ENCODE results near the gene PRKCZ.
A peak's percentile ranks its signal among the peaks of the same experiment; 100 is the strongest.

The PRKCZ gene

GRCh38 chr1:2205191-2205952 lies 155.2 kb downstream of the PRKCZ start:
- peak; percentile 89 to 90 for DNase-seq (ENCODE audit: low read depth in 1 of 2, low spot score in 1 of 2)

- DNase-seq (ENCODE audit: low read depth in 1 of 2, low spot score in 1 of 2), result no peak
Observed at GRCh38 chr1:2206813-2207487, 156.7 kb downstream of the PRKCZ start.

- no peak for DNase-seq (ENCODE audit: low read depth in 1 of 2, low spot score in 1 of 2)
Observed at GRCh38 chr1:2208309-2209239, 158.4 kb downstream of the PRKCZ start.

GRCh38 chr1:2209400-2210083 lies 159.3 kb downstream of the PRKCZ start:
- no peak for DNase-seq (ENCODE audit: low read depth in 1 of 2, low spot score in 1 of 2)

GRCh38 chr1:2210084-2210653 lies 160.0 kb downstream of the PRKCZ start:
- no peak for DNase-seq (ENCODE audit: low read depth in 1 of 2, low spot score in 1 of 2)

GRCh38 chr1:2210786-2211185 lies 160.6 kb downstream of the PRKCZ start:
- no peak for DNase-seq (ENCODE audit: low read depth in 1 of 2, low spot score in 1 of 2)

- DNase-seq (ENCODE audit: low read depth in 1 of 2, low spot score in 1 of 2), result no peak
Observed at GRCh38 chr1:2212274-2212531, 162.0 kb downstream of the PRKCZ start.

- no peak for DNase-seq (ENCODE audit: low read depth in 1 of 2, low spot score in 1 of 2)
Observed at GRCh38 chr1:2212532-2213491, 162.6 kb downstream of the PRKCZ start.

GRCh38 chr1:2213576-2214505 lies 163.6 kb downstream of the PRKCZ start:
- no peak for DNase-seq (ENCODE audit: low read depth in 1 of 2, low spot score in 1 of 2)

GRCh38 chr1:2214541-2215241 lies 164.5 kb downstream of the PRKCZ start:
- DNase-seq (ENCODE audit: low read depth in 1 of 2, low spot score in 1 of 2), result no peak

- no peak for DNase-seq (ENCODE audit: low read depth in 1 of 2, low spot score in 1 of 2)
Observed at GRCh38 chr1:2215329-2215728, 165.1 kb downstream of the PRKCZ start.

- no peak for DNase-seq (ENCODE audit: low read depth in 1 of 2, low spot score in 1 of 2)
Observed at GRCh38 chr1:2215909-2216766, 165.9 kb downstream of the PRKCZ start.

- DNase-seq (ENCODE audit: low read depth in 1 of 2, low spot score in 1 of 2), result no peak
Observed at GRCh38 chr1:2216767-2217058, 166.5 kb downstream of the PRKCZ start.

GRCh38 chr1:2221271-2221670 lies 171.1 kb downstream of the PRKCZ start:
- DNase-seq (ENCODE audit: low read depth in 1 of 2, low spot score in 1 of 2), result no peak

- no peak for DNase-seq (ENCODE audit: low read depth in 1 of 2, low spot score in 1 of 2)
Observed at GRCh38 chr1:2224170-2224584, 174.0 kb downstream of the PRKCZ start.

- no peak for DNase-seq (ENCODE audit: low read depth in 1 of 2, low spot score in 1 of 2)
Observed at GRCh38 chr1:2224631-2225428, 174.6 kb downstream of the PRKCZ start.

Measured in activated T-helper 1 cell treated with anti-CD3 and anti-CD28 coated beads, Interleukin-2, amount 50 U/mL, for 16 hours (primary cell).